Fibroblast of pulmonary artery (primary cell): ENCODE results near the gene SULT1C3.

Source experiments
- DNase-seq: peaks from one replicate; pipeline ENCODE4 v3.0.0-alpha.2; 2010; ENCODE audit warnings: low read depth
- H3K4me3 ChIP-seq: replicated peaks from 2 replicates; pipeline ENCODE4 v1.5.1; 2011; ENCODE audit warnings: low read depth, mild to moderate bottlenecking, control low read depth, low read length, moderate library complexity
- CTCF ChIP-seq: IDR thresholded peaks from 2 replicates; pipeline ENCODE4 v1.5.1; 2011; ENCODE audit warnings: mild to moderate bottlenecking, control low read depth, low read length, inconsistent platforms; ENCODE audit errors: missing control alignments

The SULT1C3 gene

GRCh38 chr2:108263401-108263800, 23.6 kb downstream of the SULT1C3 start:
- no peak for DNase-seq
- H3K4me3 ChIP-seq = no peak overlapping the region
- no peak for TF ChIP-seq CTCF

DNA sequence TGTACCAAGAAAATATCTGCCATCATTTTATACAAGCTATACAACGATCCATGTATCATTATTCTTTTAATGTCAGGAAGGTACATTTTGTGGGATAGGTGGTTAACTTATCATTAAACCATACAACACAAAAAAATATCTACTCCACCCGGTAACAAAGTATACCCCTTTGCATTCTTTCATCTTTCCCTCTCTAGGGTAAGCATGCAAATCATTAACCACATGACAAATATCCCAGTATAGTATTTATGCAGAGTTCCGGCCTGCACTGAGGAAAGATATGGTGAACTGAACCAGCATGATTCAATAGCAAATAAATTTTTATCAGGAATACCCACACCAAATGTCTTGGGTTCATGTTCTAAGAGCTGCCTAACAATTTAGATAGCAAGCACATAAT, 26.4 kb downstream of the SULT1C3 start:
- DNase-seq = no peak
- no peak overlapping the region for H3K4me3 ChIP-seq
- TF ChIP-seq CTCF = no peak

GRCh38 chr2:108267101-108267500, 27.3 kb downstream of the SULT1C3 start:
- peak; percentile 56 for DNase-seq
- H3K4me3 ChIP-seq = no peak overlapping the region
- no peak for TF ChIP-seq CTCF

GRCh38 chr2:108268001-108268400, 28.2 kb downstream of the SULT1C3 start:
- no peak for TF ChIP-seq CTCF
- DNase-seq = peak; percentile 51
- no peak overlapping the region for H3K4me3 ChIP-seq

DNA sequence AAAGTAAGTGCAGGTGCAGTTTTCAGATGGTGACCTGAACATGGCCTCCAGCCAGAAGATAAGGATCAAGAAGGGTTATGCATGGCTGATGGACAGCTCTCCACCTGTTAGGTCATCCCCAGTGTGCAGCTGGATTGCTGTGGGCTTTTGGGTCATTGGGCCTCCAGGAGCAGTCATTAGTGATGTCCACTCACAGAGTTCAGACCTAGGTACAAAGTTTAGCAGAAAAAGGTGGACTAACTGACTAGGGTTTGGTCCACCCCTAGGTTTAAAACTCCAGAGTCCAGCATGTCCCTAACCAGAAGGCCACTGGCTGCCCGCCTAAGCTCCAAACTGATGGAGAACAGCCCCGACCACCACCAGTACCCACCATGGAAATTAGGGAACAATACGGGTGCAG, 30.6 kb downstream of the SULT1C3 start:
- TF ChIP-seq CTCF = no peak
- no peak for DNase-seq
- no peak overlapping the region for H3K4me3 ChIP-seq

DNA sequence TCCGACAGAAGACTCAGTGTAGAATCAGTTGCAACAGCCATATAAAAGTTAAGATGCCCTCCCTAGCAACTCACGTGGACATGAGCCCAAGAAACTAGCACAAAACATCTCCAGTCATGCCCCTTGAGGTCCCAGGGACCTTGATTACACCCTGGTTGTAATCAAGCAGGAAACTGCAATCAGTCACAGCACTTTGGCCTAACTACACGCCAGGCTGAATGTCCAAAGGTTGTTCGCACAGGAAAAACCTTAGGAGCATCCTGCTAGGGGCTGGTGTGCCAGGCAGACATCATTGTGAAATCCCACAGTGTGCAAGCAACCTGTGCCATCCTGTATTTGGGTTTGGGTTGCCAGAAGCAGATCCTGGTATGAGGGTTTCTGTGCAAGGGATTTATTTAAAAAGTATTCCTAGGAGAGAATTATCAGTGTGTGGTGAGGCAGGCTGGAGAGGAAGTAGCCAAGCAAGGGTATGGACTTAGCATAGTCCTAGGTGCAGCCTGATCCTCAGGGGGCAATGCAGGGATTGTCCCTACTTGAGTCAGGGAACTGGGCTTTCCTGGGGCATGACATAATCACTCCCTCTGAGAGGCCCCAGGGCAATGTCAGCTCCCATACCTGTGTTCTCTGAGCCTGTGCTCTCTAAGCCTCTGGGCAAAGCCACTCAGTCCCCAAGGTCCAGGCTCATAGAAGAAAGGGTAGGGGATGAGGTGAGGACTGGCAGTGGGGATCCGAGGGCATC, 31.2 kb downstream of the SULT1C3 start:
- no peak for DNase-seq
- no peak overlapping the region for H3K4me3 ChIP-seq
- no peak for TF ChIP-seq CTCF

DNA sequence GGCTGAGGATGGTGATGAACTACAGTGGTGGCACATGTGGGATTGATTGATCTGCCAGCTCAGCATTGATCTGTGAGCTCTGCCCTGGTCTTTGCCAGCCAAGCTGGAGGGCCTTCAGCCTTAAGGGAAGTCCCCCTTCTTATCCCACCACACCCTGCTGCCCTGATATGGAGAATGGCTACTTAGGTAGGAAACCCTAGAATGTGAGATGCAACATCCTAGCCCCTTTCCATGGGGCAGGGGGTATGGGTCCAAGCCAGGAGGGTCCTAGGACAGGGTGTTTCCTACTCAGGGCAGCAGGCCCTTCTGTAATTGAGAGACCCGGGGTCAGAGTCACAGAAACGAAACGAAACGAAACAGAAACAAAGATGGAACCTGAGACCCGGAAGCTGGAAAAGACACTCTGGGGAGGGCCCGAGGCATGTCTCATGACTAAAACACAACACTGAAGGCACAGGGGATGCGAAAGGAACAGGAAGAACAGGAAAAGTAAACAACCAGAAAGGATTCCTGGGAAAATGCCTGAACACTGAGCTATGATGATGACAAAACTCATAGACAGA, 32.0 kb downstream of the SULT1C3 start:
- H3K4me3 ChIP-seq = no peak overlapping the region
- TF ChIP-seq CTCF = no peak
- DNase-seq = peak; percentile 31
